Upper lobe of left lung (tissue), 4 donors: ENCODE data around the gene POLR1H.

Source experiments
- EP300 ChIP-seq, 4 donors: sonication (generic); formaldehyde crosslinking; IDR thresholded peaks; one replicate each; pipeline ENCODE4 v1.5.1; 2017; ENCODE audit warnings: antibody characterized with exemption in 4 of 4, control low read depth in 2 of 4
- POLR2A ChIP-seq, 4 donors: fragments of 450-650 bp; IDR thresholded peaks; one replicate each; pipeline ENCODE4 v1.5.1; 2016 to 2017; ENCODE audit warnings: antibody characterized with exemption in 4 of 4, mild to moderate bottlenecking in 2 of 4
- TF ChIP-seq, protein P1 (sequence below), 6 experiments: fragments of 450-650 bp in 4 of 6; fragments of 200-600 bp in 2 of 6; sonication (generic) in 2 of 6; IDR thresholded peaks; one replicate each; pipeline ENCODE4 v1.5.1; 2016 to 2019; ENCODE audit warnings: antibody characterized with exemption in 6 of 6

DNA sequence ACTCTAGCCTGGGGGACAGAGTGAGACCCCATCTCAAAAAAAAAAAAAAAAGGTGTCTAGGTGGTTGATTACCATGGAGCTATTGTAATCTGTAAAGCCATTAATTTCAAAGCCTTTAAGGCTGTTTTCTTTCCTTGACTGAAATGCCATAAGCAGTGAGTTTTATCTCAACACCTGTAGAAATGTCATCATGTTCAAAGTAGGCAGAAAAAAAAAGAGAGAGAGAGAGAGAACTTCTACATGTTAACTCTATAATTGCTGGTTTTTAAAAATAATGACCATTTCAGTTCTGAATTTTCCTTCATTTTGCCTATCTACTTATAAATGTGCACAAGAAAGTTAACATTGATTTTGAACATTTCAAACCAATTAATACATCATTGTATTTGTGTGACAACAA lies 29.7 kb upstream of the POLR1H start:
- TF ChIP-seq, protein P1, sequence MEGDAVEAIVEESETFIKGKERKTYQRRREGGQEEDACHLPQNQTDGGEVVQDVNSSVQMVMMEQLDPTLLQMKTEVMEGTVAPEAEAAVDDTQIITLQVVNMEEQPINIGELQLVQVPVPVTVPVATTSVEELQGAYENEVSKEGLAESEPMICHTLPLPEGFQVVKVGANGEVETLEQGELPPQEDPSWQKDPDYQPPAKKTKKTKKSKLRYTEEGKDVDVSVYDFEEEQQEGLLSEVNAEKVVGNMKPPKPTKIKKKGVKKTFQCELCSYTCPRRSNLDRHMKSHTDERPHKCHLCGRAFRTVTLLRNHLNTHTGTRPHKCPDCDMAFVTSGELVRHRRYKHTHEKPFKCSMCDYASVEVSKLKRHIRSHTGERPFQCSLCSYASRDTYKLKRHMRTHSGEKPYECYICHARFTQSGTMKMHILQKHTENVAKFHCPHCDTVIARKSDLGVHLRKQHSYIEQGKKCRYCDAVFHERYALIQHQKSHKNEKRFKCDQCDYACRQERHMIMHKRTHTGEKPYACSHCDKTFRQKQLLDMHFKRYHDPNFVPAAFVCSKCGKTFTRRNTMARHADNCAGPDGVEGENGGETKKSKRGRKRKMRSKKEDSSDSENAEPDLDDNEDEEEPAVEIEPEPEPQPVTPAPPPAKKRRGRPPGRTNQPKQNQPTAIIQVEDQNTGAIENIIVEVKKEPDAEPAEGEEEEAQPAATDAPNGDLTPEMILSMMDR (IDR thresholded peaks at IDR 0.05), result no peak
- TF ChIP-seq EP300 (IDR thresholded peaks at IDR 0.05) (no peak), POLR2A (IDR thresholded peaks at IDR 0.05) (no peak)
